A673 (cell line): Measurements from ENCODE around the gene ORAI2. TPM values are rescaled to one million over a fixed set of nuclear protein-coding genes. Genes with fewer than 3 reads are reported as not detected.

ENCODE experiments used
- BruUV-seq: library from RNA; stranded (reverse); fragments of 400-500 nt; replicated peaks from 2 replicates; lab custom pipeline; 2021; lab: Mats Ljungman, UMichigan
- CTCF ChIA-PET: fragments of 300-600 bp; sonication (Branson Sonifier 250); formaldehyde crosslinking; loops from one replicate; lab custom pipeline; 2022; ENCODE audit warnings: antibody characterized with exemption; lab: Charles Lee
- POLR2A ChIA-PET: fragments of 300-600 bp; sonication (Branson Sonifier 250); formaldehyde crosslinking; loops from one replicate; lab custom pipeline; 2022; ENCODE audit warnings: antibody characterized with exemption; ENCODE audit not compliant: low non-redundant PET; lab: Charles Lee
- DNase-seq: peaks from one replicate; pipeline ENCODE4 v3.0.0-alpha.2; 2015; ENCODE audit warnings: low spot score
- H3K27ac ChIP-seq: fragments of 200-600 bp; sonication (generic); 2 replicates; pipeline ENCODE4 v1.5.1; 2016; ENCODE audit warnings: mixed run types, low read depth, mild to moderate bottlenecking, mixed read lengths, antibody characterized with exemption, low read length; ENCODE audit not compliant: poor library complexity, severe bottlenecking
- H3K27me3 ChIP-seq: fragments of 200-600 bp; sonication (generic); replicated peaks from 2 replicates; pipeline ENCODE4 v1.6.1; 2017; ENCODE audit warnings: mixed run types, low read depth, mild to moderate bottlenecking, mixed read lengths, antibody characterized with exemption, low read length; ENCODE audit not compliant: insufficient read depth, poor library complexity
- H3K36me3 ChIP-seq: fragments of 200-600 bp; sonication (generic); 2 replicates; pipeline ENCODE4 v1.6.1; 2016; ENCODE audit warnings: mixed run types, mild to moderate bottlenecking, mixed read lengths, antibody characterized with exemption, low read length; ENCODE audit not compliant: insufficient read depth, poor library complexity, severe bottlenecking
- H3K4me1 ChIP-seq: fragments of 200-600 bp; sonication (generic); 2 replicates; pipeline ENCODE4 v1.6.1; 2017; ENCODE audit warnings: mixed run types, mild to moderate bottlenecking, mixed read lengths, antibody characterized with exemption, low read length; ENCODE audit not compliant: insufficient read depth, poor library complexity, severe bottlenecking
- H3K4me3 ChIP-seq: fragments of 200-600 bp; sonication (generic); 2 replicates; pipeline ENCODE4 v1.5.1; 2016; ENCODE audit warnings: low read depth, mixed run types, mild to moderate bottlenecking, mixed read lengths, low read length; ENCODE audit not compliant: poor library complexity, severe bottlenecking
- H3K9me3 ChIP-seq: fragments of 200-600 bp; sonication (generic); 2 replicates; pipeline ENCODE4 v1.6.1; 2016; ENCODE audit warnings: mixed run types, low read depth, mild to moderate bottlenecking, mixed read lengths, antibody characterized with exemption, low read length; ENCODE audit not compliant: poor library complexity, severe bottlenecking
- EZH2 ChIP-seq: fragments of 200-600 bp; sonication (generic); IDR thresholded peaks from 2 replicates; pipeline ENCODE4 v1.6.1; 2017; ENCODE audit warnings: borderline replicate concordance, low read depth, mild to moderate bottlenecking, mixed read lengths, antibody characterized with exemption, low read length; ENCODE audit not compliant: poor library complexity, severe bottlenecking
- intact Hi-C: fragments of 100-400 bp; cut with micrococcal nuclease; formaldehyde crosslinking; loops from one replicate; pipeline ENCODE4 v1.10.0; 2022; ENCODE audit not compliant: unreplicated experiment
- total RNA-seq: library from RNA; stranded (reverse); gene quantifications from 2 replicates; pipeline ENCODE4 v1.2.3, GENCODE V29; 2021
- TF ChIP-seq, protein P1 (sequence below): fragments of 300-800, 200-600 bp; sonication (generic); conservative IDR thresholded peaks from 2 replicates; pipeline ENCODE4 v1.5.1; 2017; ENCODE audit warnings: low read depth, mild to moderate bottlenecking, antibody characterized with exemption, low read length, moderate library complexity, mixed read lengths

The ORAI2 gene
- total RNA-seq, 1 experiment from 2014 or later: 35.2 TPM

DNA sequence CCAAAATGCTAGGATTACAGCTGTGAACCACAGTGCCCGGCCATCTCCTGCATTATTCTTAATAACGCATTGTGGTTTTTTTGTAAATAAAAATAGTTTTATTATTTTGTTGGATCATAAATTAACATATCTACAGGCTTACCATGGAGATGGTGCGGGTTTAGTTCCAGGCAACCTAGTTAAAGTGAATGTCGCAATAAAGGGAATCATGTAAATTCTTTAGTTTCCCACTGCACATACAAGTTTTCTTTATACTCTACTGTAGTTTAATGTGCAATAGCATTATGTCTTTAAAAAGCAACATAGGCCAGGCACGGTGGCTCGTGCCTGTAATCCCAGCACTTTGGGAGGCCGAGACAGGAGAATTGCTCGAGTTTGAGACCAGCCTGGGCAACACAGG is 34.8 kb upstream of the ORAI2 start:
- no TSS peak for BruUV-seq
- H3K27me3 ChIP-seq: no peaks in the 10 kb centered on the region
- peaks cover 11% of the 10 kb centered on the region for H3K4me1 ChIP-seq
- ChIA-PET POLR2A (no interaction called here), CTCF (no interaction called here)
- peaks cover 46% of the 10 kb centered on the region for H3K36me3 ChIP-seq
- no peaks in the 10 kb centered on the region for H3K9me3 ChIP-seq
- no peak for DNase-seq
- no peak overlapping the region for H3K4me3 ChIP-seq
- H3K27ac ChIP-seq: no peak overlapping the region
- intact Hi-C loops: no loop called here
- TF ChIP-seq EZH2: no peak
- TF ChIP-seq, protein P1, sequence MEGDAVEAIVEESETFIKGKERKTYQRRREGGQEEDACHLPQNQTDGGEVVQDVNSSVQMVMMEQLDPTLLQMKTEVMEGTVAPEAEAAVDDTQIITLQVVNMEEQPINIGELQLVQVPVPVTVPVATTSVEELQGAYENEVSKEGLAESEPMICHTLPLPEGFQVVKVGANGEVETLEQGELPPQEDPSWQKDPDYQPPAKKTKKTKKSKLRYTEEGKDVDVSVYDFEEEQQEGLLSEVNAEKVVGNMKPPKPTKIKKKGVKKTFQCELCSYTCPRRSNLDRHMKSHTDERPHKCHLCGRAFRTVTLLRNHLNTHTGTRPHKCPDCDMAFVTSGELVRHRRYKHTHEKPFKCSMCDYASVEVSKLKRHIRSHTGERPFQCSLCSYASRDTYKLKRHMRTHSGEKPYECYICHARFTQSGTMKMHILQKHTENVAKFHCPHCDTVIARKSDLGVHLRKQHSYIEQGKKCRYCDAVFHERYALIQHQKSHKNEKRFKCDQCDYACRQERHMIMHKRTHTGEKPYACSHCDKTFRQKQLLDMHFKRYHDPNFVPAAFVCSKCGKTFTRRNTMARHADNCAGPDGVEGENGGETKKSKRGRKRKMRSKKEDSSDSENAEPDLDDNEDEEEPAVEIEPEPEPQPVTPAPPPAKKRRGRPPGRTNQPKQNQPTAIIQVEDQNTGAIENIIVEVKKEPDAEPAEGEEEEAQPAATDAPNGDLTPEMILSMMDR: no peak

DNA sequence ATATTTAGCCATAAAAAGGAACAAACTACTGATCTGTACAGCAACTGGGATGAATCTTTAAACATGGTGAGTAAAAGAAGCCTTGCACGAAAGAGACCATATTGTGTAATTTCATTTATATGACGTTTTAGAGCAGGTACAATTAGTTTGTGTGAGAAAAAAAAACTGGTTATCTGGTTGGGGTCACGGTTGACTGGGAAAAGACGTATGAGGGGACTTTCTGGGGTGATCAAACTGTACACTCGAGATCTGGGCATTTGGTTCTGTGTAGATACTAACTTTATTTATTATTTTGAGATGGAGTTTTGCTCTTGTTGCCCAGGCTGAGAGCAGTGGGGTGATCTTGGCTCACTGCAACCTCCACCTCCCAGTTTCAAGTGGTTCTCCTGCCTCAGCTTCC is 33.0 kb upstream of the ORAI2 start:
- H3K27ac ChIP-seq: no peak overlapping the region
- no peak for DNase-seq
- no peak for TF ChIP-seq EZH2
- TF ChIP-seq, protein P1: no peak
- no peaks in the 10 kb centered on the region for H3K27me3 ChIP-seq
- ChIA-PET CTCF (no interaction called here), POLR2A (no interaction called here)
- intact Hi-C loops: no loop called here
- BruUV-seq: no TSS peak
- H3K36me3 ChIP-seq: peaks cover 64% of the 10 kb centered on the region
- H3K4me3 ChIP-seq: no peak overlapping the region
- peaks cover 8% of the 10 kb centered on the region for H3K4me1 ChIP-seq
- H3K9me3 ChIP-seq: no peaks in the 10 kb centered on the region

DNA sequence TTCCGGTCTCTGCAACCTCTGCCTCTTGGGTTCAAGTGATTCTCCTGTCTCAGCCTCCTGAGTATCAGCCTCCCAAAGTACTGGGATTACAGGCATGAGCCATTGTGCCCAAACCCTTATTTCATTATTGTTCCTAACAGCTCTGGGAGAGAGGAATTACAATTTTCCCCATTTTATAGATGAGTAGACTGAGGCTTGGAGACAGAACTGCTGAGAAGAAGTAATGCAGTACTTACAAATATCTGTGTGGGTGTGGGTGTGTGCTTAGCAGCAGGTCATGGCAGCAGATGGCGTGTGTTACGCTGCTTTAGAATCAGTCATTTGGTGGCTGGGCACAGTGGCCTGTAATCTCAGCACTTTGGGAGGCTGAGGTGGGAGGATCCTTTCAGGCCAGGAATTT is 29.8 kb upstream of the ORAI2 start:
- DNase-seq: no peak
- BruUV-seq: no TSS peak
- Histone ChIP-seq H3K4me1 (no peaks in the 10 kb centered on the region), H3K36me3 (peaks cover 93% of the 10 kb centered on the region), H3K9me3 (no peaks in the 10 kb centered on the region), H3K27ac (no peak overlapping the region), H3K4me3 (no peak overlapping the region), H3K27me3 (no peaks in the 10 kb centered on the region)
- no peak for TF ChIP-seq EZH2
- TF ChIP-seq, protein P1: no peak
- ChIA-PET POLR2A (no interaction called here), CTCF (no interaction called here)
- intact Hi-C loops: no loop called here
